K562 (cell line): ENCODE measurements around the gene WDR1. TPM values are rescaled to one million over a fixed set of nuclear protein-coding genes. Genes with fewer than 3 reads are reported as not detected.

Source experiments
- ATAC-seq: fragments of 200-7000 bp; cut with Tn5 transposase; 3 replicates; pipeline ENCODE4 v1.9.1; 2020; ENCODE audit warnings: moderate library complexity
- BruUV-seq: library from RNA; stranded (reverse); fragments of 400-500 nt; replicated peaks from 2 replicates; lab custom pipeline; 2021; lab: Mats Ljungman, UMichigan
- CTCF ChIA-PET: fragments of 300-600 bp; formaldehyde crosslinking; extraction: SDS; loops from one replicate; lab custom pipeline; 2021; ENCODE audit warnings: low intra/inter-chr PET ratio; lab: Yijun Ruan, JAX
- POLR2A ChIA-PET: fragments of 300-600, 350-650 bp; sonication (Branson Sonifier 250); formaldehyde crosslinking; extraction: SDS; loops from one replicate; lab custom pipeline; 2021; ENCODE audit warnings: antibody characterized with exemption, inconsistent platforms; lab: Yijun Ruan, JAX
- DNase-seq, 4 experiments: peaks; one replicate each; pipeline versions ENCODE4 v3.0.0 to v3.0.0-alpha.2; 2011 to 2018; ENCODE audit warnings: low spot score in 3 of 4, mixed read lengths in 3 of 4; ENCODE audit errors: extremely low read depth in 1 of 4
- FAIRE-seq: peaks from 2 replicates; lab custom pipeline; 2011; peaks lifted over from hg19 to GRCh38; lab: Jason Lieb, UNC
- H2AFZ ChIP-seq: 2 replicates; pipeline ENCODE4 v1.6.0; 2011; ENCODE audit warnings: low read depth, low read length, control low read depth, inconsistent platforms
- H3K27ac ChIP-seq: fragments of 200-600 bp; 3 replicates; pipeline ENCODE4 v1.8.0; 2011; ENCODE audit warnings: low read depth, mild to moderate bottlenecking, control low read depth, inconsistent platforms, low read length, moderate library complexity, mixed read lengths; ENCODE audit errors: extremely low read depth
- H3K27me3 ChIP-seq, 2 experiments: fragments of 300-600 bp in 1 of 2; 2 replicates in 1 of 2; 3 replicates in 1 of 2; pipeline versions ENCODE4 v1.6.0 to v1.8.0; 2011; ENCODE audit warnings: inconsistent platforms in 2 of 2, low read length in 2 of 2, mild to moderate bottlenecking in 1 of 2, mixed read lengths in 1 of 2, moderate library complexity in 1 of 2; ENCODE audit not compliant: control insufficient read depth in 2 of 2, insufficient read depth in 2 of 2
- H3K36me3 ChIP-seq: fragments of 300-600 bp; 3 replicates; pipeline ENCODE4 v1.8.0; 2011; ENCODE audit warnings: mild to moderate bottlenecking, low read length, inconsistent platforms; ENCODE audit not compliant: control insufficient read depth, insufficient read depth
- H3K4me1 ChIP-seq, 2 experiments: fragments of 200-600 bp in 1 of 2; replicated peaks in 1 of 2; 2 replicates in 1 of 2; 3 replicates in 1 of 2; pipeline versions ENCODE4 v1.5.1 to v1.8.0; 2011; ENCODE audit warnings: inconsistent platforms in 2 of 2, low read length in 2 of 2, mild to moderate bottlenecking in 1 of 2, mixed read lengths in 1 of 2, moderate library complexity in 1 of 2; ENCODE audit not compliant: control insufficient read depth in 2 of 2, insufficient read depth in 2 of 2
- H3K4me2 ChIP-seq: 2 replicates; pipeline ENCODE4 v1.6.1; 2011; ENCODE audit warnings: low read length, control low read depth, inconsistent platforms, mixed read lengths; ENCODE audit not compliant: insufficient read depth
- H3K4me3 ChIP-seq: fragments of 200-600 bp; sonication (generic), shearing (Covaris generic); 2 replicates; pipeline ENCODE4 v1.5.1; 2016; ENCODE audit warnings: control low read depth, inconsistent platforms
- H3K79me2 ChIP-seq: fragments of 200-600 bp; 3 replicates; pipeline ENCODE4 v1.8.0; 2011; ENCODE audit warnings: low read length, inconsistent platforms; ENCODE audit not compliant: control insufficient read depth, insufficient read depth
- H3K9ac ChIP-seq, 2 experiments: 2 replicates each; pipeline versions ENCODE4 v1.6.0 to v1.6.1; 2011; ENCODE audit warnings: low read depth in 2 of 2, low read length in 2 of 2, control low read depth in 1 of 2, inconsistent platforms in 1 of 2, mild to moderate bottlenecking in 1 of 2, mixed read lengths in 1 of 2; ENCODE audit not compliant: insufficient read depth in 1 of 2
- H3K9me1 ChIP-seq: one replicate; pipeline ENCODE4 v1.6.0; 2011; ENCODE audit warnings: inconsistent platforms, mild to moderate bottlenecking, low read length, moderate library complexity; ENCODE audit not compliant: control insufficient read depth, insufficient read depth
- H3K9me3 ChIP-seq: replicated peaks from 2 replicates; pipeline ENCODE4 v1.5.1; 2011; ENCODE audit warnings: low read depth, low read length, inconsistent platforms; ENCODE audit not compliant: control insufficient read depth, insufficient read depth
- H4K20me1 ChIP-seq: replicated peaks from 2 replicates; pipeline ENCODE4 v1.6.1; 2011; ENCODE audit warnings: low read length, inconsistent platforms, mixed read lengths; ENCODE audit not compliant: control insufficient read depth, insufficient read depth
- CEBPB ChIP-seq: fragments of 450-650 bp; IDR thresholded peaks from 2 replicates; pipeline ENCODE4 v1.6.1; 2016; ENCODE audit warnings: missing genetic modification characterization, missing compliant biosample characterization
- DACH1 ChIP-seq: fragments of 450-650 bp; IDR thresholded peaks from 2 replicates; pipeline ENCODE4 v1.6.1; 2018; ENCODE audit not compliant: partially characterized antibody
- POLR2G ChIP-seq: fragments of 200-400 bp; formaldehyde crosslinking; IDR thresholded peaks from 2 replicates; pipeline ENCODE4 v1.6.1; 2017; ENCODE audit warnings: low read depth, mild to moderate bottlenecking, antibody characterized with exemption, low read length, moderate library complexity
- PTRF ChIP-seq: fragments of 450-650 bp; IDR thresholded peaks from 2 replicates; pipeline ENCODE4 v1.6.1; 2016; ENCODE audit warnings: mild to moderate bottlenecking, missing genetic modification characterization, missing compliant biosample characterization
- RBFOX2 ChIP-seq: fragments of 200-400 bp; formaldehyde crosslinking; IDR thresholded peaks from 2 replicates; pipeline ENCODE4 v1.6.1; 2017; ENCODE audit warnings: low read depth, mild to moderate bottlenecking, low read length, moderate library complexity
- RBM22 ChIP-seq: fragments of 200-400 bp; formaldehyde crosslinking; IDR thresholded peaks from 2 replicates; pipeline ENCODE4 v1.6.1; 2018; ENCODE audit warnings: low read length, low read depth; ENCODE audit not compliant: poor library complexity, severe bottlenecking
- ZNF121 ChIP-seq: sonication (generic); formaldehyde crosslinking; conservative IDR thresholded peaks from 2 replicates; pipeline ENCODE4 v1.8.0; 2022; ENCODE audit warnings: missing genetic modification reagents
- WGBS: fragments of 100-300 bp; shearing (Covaris generic); methylation state at CpG from one replicate; pipeline ENCODE4 v1.1.6; 2016; ENCODE audit warnings: low coverage, mixed read lengths; ENCODE audit not compliant: insufficient coverage; ENCODE audit errors: missing lambda C conversion rate; 5-methylcytosine and 5-hydroxymethylcytosine counted together
- in situ Hi-C: fragments of 300-500 bp; cut with MboI; formaldehyde crosslinking; loops from 4 replicates; pipeline ENCODE4 v1.15.0; 2018; ENCODE audit warnings: inconsistent platforms, mixed read lengths
- intact Hi-C: fragments of 100-400 bp; cut with micrococcal nuclease; formaldehyde crosslinking; loops from 2 replicates; pipeline ENCODE4 v1.14.2; 2022
- polyA plus RNA-seq, 8 experiments: library from polyadenylated mRNA; depleted of rRNA in 4 of 8; stranded (reverse) in 5 of 8; unstranded in 3 of 8; fragments of >200 nt; fragmentation: Nextera tagmentation in 2 of 8; fragmentation: Illumina TruSeq in 1 of 8; extraction: Ambion mirVana in 2 of 8; extraction: Trizol in 1 of 8; gene quantifications; 2 replicates each; pipeline versions ENCODE4 v1.2.1 to v1.2.3, GENCODE V29; 2011 to 2014; ENCODE audit warnings: inconsistent platforms in 1 of 8, missing spikeins in 1 of 8
- total RNA-seq, 7 experiments: library from RNA; depleted of rRNA in 6 of 7; stranded (reverse); fragments of >200 nt in 6 of 7; fragmentation: Illumina TruSeq in 2 of 7; extraction: Trizol in 2 of 7; gene quantifications; 2 replicates each; pipeline versions ENCODE4 v1.2.1 to v1.2.3, GENCODE V29; 2011 to 2021; ENCODE audit warnings: low replicate concordance in 1 of 7

The WDR1 gene
- total and polyA plus RNA-seq, 9 of the 15 experiments (the other 6 are each of a cell fraction or from before 2014, with no cell fraction given) = 16.1 to 213 (median 125) TPM

- no peak for FAIRE-seq
- no peaks in the 10 kb centered on the region for H3K9me3 ChIP-seq
- TF ChIP-seq ZNF121 = no peak
- no peak for TF ChIP-seq PTRF (tag)
- TF ChIP-seq DACH1 = no peak
- TF ChIP-seq POLR2G = peak; percentile 65
- TF ChIP-seq CEBPB (tag) = no peak
- TF ChIP-seq RBFOX2 = peak; percentile 71
- TF ChIP-seq RBM22 = peak; percentile 57
- TF ChIP-seq, all 486 proteins: peak for 3
- Histone ChIP-seq H3K9me1 (peaks cover 32% of the 10 kb centered on the region), H3K4me1 (peaks cover 28 to 30% of the 10 kb centered on the region in 2 experiments), H3K27ac (peak overlapping the region; percentile 4; the same call in 2 of the 3 replicates), H4K20me1 (peaks cover 68% of the 10 kb centered on the region), H3K79me2 (peaks cover 97% of the 10 kb centered on the region), H3K4me3 (no peak overlapping the region), H2AFZ (no peak overlapping the region), H3K27me3 (no peaks in the 10 kb centered on the region), H3K4me2 (no peak overlapping the region), H3K36me3 (peaks cover 94% of the 10 kb centered on the region), H3K9ac (peak overlapping the region in 1 of 2 experiments; percentile 85; a peak in 2 of 4 replicates)
- no peak for DNase-seq
- no TSS peak for BruUV-seq
- in situ Hi-C loops = no loop called here
- ChIA-PET POLR2A (interaction anchor here (0.8 to 7.5 kb wide), 8 partner anchors 10 to 490 kb away, joined by 3 to 135 read pairs (median 4); partner anchors contain the start of gene WDR1), CTCF (no interaction called here)
- 71% methylated on average over 19 of the region's 19 CpGs for WGBS
- intact Hi-C loops = no loop called here
- peak; percentile 1; the same call in 1 of the 3 replicates for ATAC-seq
These were observed 9.2 kb downstream of the WDR1 start for GRCh38 chr4:10107111-10108091.
